ENCODE measurements around the gene NBEAL1. TPM values are rescaled to one million over a fixed set of nuclear protein-coding genes. Genes with fewer than 3 reads are reported as not detected.

Gene NBEAL1
- total RNA-seq, 3 donors from 2014 or later (not counting 1 experiment from before 2014, with no cell fraction given) = 12.2 to 19.7 (median 12.9) TPM

GRCh38 chr2:203019142-203019541 lies 4.5 kb downstream of the NBEAL1 start:
- Mint-ChIP-seq H3K9me3 (no peaks in the 10 kb centered on the region), H3K36me3 (no peaks in the 10 kb centered on the region), H3K4me3 (no peak overlapping the region), H3K4me1 (peaks cover 24 to 32% of the 10 kb centered on the region in 2 donors), H3K27me3 (ENCODE audit: low read depth in 2 of 2) (no peaks in the 10 kb centered on the region), H3K27ac (peak overlapping the region; percentile 32 to 47)
- Histone ChIP-seq H3K27me3 (ENCODE audit: control insufficient read depth, insufficient read depth, low read length) (no peaks in the 10 kb centered on the region), H3K9me3 (ENCODE audit: control insufficient read depth, insufficient read depth, low read length) (no peaks in the 10 kb centered on the region), H3K27ac (ENCODE audit: low read length) (no peak overlapping the region), H3K36me3 (ENCODE audit: control insufficient read depth, insufficient read depth, low read length) (no peaks in the 10 kb centered on the region), H3K4me3 (ENCODE audit: low read length) (no peak overlapping the region), H3K4me1 (ENCODE audit: control insufficient read depth, insufficient read depth, low read length) (peaks cover 9% of the 10 kb centered on the region)
- intact Hi-C loops (cut with micrococcal nuclease) = no loop called here
- TF ChIP-seq CTCF (IDR thresholded peaks at IDR 0.05) = no peak
- no peak for ATAC-seq
- no peak for DNase-seq
- WGBS (ENCODE audit: insufficient coverage) = 89% methylated on average over 2 of the region's 2 CpGs

- no peaks in the 10 kb centered on the region for H3K9me3 ChIP-seq (ENCODE audit: control insufficient read depth, insufficient read depth, low read length)
- TF ChIP-seq CTCF (IDR thresholded peaks at IDR 0.05) = no peak
- no peaks in the 10 kb centered on the region for H3K36me3 Mint-ChIP-seq
- H3K36me3 ChIP-seq (ENCODE audit: control insufficient read depth, insufficient read depth, low read length) = no peaks in the 10 kb centered on the region
- H3K27ac ChIP-seq (ENCODE audit: low read length) = no peak overlapping the region
- H3K27me3 Mint-ChIP-seq (ENCODE audit: low read depth in 2 of 2) = no peaks in the 10 kb centered on the region
- peaks cover 15 to 16% of the 10 kb centered on the region in 2 donors for H3K4me1 Mint-ChIP-seq
- H3K9me3 Mint-ChIP-seq = no peaks in the 10 kb centered on the region
- no peak overlapping the region for H3K27ac Mint-ChIP-seq
- no peaks in the 10 kb centered on the region for H3K27me3 ChIP-seq (ENCODE audit: control insufficient read depth, insufficient read depth, low read length)
- WGBS (ENCODE audit: insufficient coverage) = 97% methylated on average over 3 of the region's 4 CpGs
- ATAC-seq (no peak), DNase-seq (no peak)
- no peak overlapping the region for H3K4me3 Mint-ChIP-seq
- intact Hi-C loops (cut with micrococcal nuclease) = no loop called here
- no peaks in the 10 kb centered on the region for H3K4me1 ChIP-seq (ENCODE audit: control insufficient read depth, insufficient read depth, low read length)
- no peak overlapping the region for H3K4me3 ChIP-seq (ENCODE audit: low read length)
Observed at GRCh38 chr2:203021991-203022390, 7.3 kb downstream of the NBEAL1 start.

- DNase-seq (no peak), ATAC-seq (no peak)
- TF ChIP-seq CTCF (IDR thresholded peaks at IDR 0.05) = no peak
- H3K9me3 Mint-ChIP-seq = no peaks in the 10 kb centered on the region
- Histone ChIP-seq H3K36me3 (ENCODE audit: control insufficient read depth, insufficient read depth, low read length) (no peaks in the 10 kb centered on the region), H3K9me3 (ENCODE audit: control insufficient read depth, insufficient read depth, low read length) (no peaks in the 10 kb centered on the region), H3K27me3 (ENCODE audit: control insufficient read depth, insufficient read depth, low read length) (no peaks in the 10 kb centered on the region), H3K4me1 (ENCODE audit: control insufficient read depth, insufficient read depth, low read length) (no peaks in the 10 kb centered on the region), H3K27ac (ENCODE audit: low read length) (no peak overlapping the region), H3K4me3 (ENCODE audit: low read length) (no peak overlapping the region)
- no CpG with 5 or more reads among the region's 1 CpG for WGBS (ENCODE audit: insufficient coverage)
- H3K27me3 Mint-ChIP-seq (ENCODE audit: low read depth in 2 of 2) = no peaks in the 10 kb centered on the region
- peaks cover 15 to 16% of the 10 kb centered on the region in 2 donors for H3K4me1 Mint-ChIP-seq
- H3K36me3 Mint-ChIP-seq = no peaks in the 10 kb centered on the region
- intact Hi-C loops (cut with micrococcal nuclease) = no loop called here
- H3K4me3 Mint-ChIP-seq = no peak overlapping the region
- no peak overlapping the region for H3K27ac Mint-ChIP-seq
Observed at GRCh38 chr2:203022751-203023150, 8.1 kb downstream of the NBEAL1 start.

- Histone ChIP-seq H3K4me1 (ENCODE audit: control insufficient read depth, insufficient read depth, low read length) (no peaks in the 10 kb centered on the region), H3K27ac (ENCODE audit: low read length) (no peak overlapping the region), H3K36me3 (ENCODE audit: control insufficient read depth, insufficient read depth, low read length) (no peaks in the 10 kb centered on the region), H3K9me3 (ENCODE audit: control insufficient read depth, insufficient read depth, low read length) (no peaks in the 10 kb centered on the region), H3K4me3 (ENCODE audit: low read length) (no peak overlapping the region), H3K27me3 (ENCODE audit: control insufficient read depth, insufficient read depth, low read length) (no peaks in the 10 kb centered on the region)
- Mint-ChIP-seq H3K36me3 (no peaks in the 10 kb centered on the region), H3K4me3 (no peak overlapping the region), H3K27me3 (ENCODE audit: low read depth in 2 of 2) (no peaks in the 10 kb centered on the region), H3K9me3 (no peaks in the 10 kb centered on the region), H3K27ac (no peak overlapping the region), H3K4me1 (no peaks in the 10 kb centered on the region)
- DNase-seq = no peak
- TF ChIP-seq CTCF (IDR thresholded peaks at IDR 0.05) = no peak
- intact Hi-C loops (cut with micrococcal nuclease) = no loop called here
- ATAC-seq = no peak
Observed at GRCh38 chr2:203025592-203025991, 10.9 kb downstream of the NBEAL1 start.
